DLD1 (cell line): ENCODE data around the gene PYCR2.
"Not testable (repeated sequence)": the region's sequence is repeated elsewhere in the genome, so short reads cannot be mapped to it uniquely, and the experiment has no call there.

Experiments
- in situ Hi-C: cut with HindIII; loops from 2 replicates; pipeline ENCODE4 v1.10.0; 2017; ENCODE audit warnings: low sequenced_read_pairs

The PYCR2 gene

GRCh38 chr1:225923692-225924555, at the start of gene PYCR2:
Gene PYCR2 (minus strand): TSS chr1:225924250. CDS start chr1:225924110, 140 bp downstream.
- in situ Hi-C loops = no loop called here

- in situ Hi-C loops = no loop called here
These were observed 49.1 kb upstream of the PYCR2 start for GRCh38 chr1:225973158-225973557.

GRCh38 chr1:225972344-225973152, 48.5 kb upstream of the PYCR2 start:
- in situ Hi-C loops = no loop called here

GRCh38 chr1:225970592-225971157, 46.6 kb upstream of the PYCR2 start:
- in situ Hi-C loops = not testable (repeated sequence)

- in situ Hi-C loops = not testable (repeated sequence)
These were observed 45.7 kb upstream of the PYCR2 start for GRCh38 chr1:225969751-225970150.

GRCh38 chr1:225965231-225965630, 41.2 kb upstream of the PYCR2 start:
- in situ Hi-C loops = no loop called here

GRCh38 chr1:225963735-225964530, 39.9 kb upstream of the PYCR2 start:
- in situ Hi-C loops = no loop called here

- in situ Hi-C loops = no loop called here
These were observed 38.5 kb upstream of the PYCR2 start for GRCh38 chr1:225962440-225962975.

GRCh38 chr1:225961659-225962439, 37.8 kb upstream of the PYCR2 start:
- in situ Hi-C loops = no loop called here

- in situ Hi-C loops = no loop called here
These were observed 34.0 kb upstream of the PYCR2 start for GRCh38 chr1:225958041-225958440.

- in situ Hi-C loops = no loop called here
These were observed 30.7 kb upstream of the PYCR2 start for GRCh38 chr1:225954753-225955152.

GRCh38 chr1:225953315-225953714, 29.3 kb upstream of the PYCR2 start:
- in situ Hi-C loops = no loop called here

- in situ Hi-C loops = no loop called here
These were observed 27.0 kb upstream of the PYCR2 start for GRCh38 chr1:225950905-225951497.

GRCh38 chr1:225949041-225949440, 25.0 kb upstream of the PYCR2 start:
- in situ Hi-C loops = no loop called here

- in situ Hi-C loops = no loop called here
These were observed 22.8 kb upstream of the PYCR2 start for GRCh38 chr1:225946803-225947202.

GRCh38 chr1:225946082-225946620, 22.1 kb upstream of the PYCR2 start:
- in situ Hi-C loops = no loop called here

GRCh38 chr1:225945564-225945963, 21.5 kb upstream of the PYCR2 start:
- in situ Hi-C loops = no loop called here

GRCh38 chr1:225944951-225945350, 20.9 kb upstream of the PYCR2 start:
- in situ Hi-C loops = no loop called here

- in situ Hi-C loops = no loop called here
These were observed 20.3 kb upstream of the PYCR2 start for GRCh38 chr1:225944387-225944786.
